NCI-H1930 (cell line): ENCODE results near the gene C22orf39.

Source experiments
- DNase-seq, 2 experiments: peaks; one replicate each; lab custom pipeline; 2025; lab: John Stamatoyannopoulos, UW

The C22orf39 gene

DNA sequence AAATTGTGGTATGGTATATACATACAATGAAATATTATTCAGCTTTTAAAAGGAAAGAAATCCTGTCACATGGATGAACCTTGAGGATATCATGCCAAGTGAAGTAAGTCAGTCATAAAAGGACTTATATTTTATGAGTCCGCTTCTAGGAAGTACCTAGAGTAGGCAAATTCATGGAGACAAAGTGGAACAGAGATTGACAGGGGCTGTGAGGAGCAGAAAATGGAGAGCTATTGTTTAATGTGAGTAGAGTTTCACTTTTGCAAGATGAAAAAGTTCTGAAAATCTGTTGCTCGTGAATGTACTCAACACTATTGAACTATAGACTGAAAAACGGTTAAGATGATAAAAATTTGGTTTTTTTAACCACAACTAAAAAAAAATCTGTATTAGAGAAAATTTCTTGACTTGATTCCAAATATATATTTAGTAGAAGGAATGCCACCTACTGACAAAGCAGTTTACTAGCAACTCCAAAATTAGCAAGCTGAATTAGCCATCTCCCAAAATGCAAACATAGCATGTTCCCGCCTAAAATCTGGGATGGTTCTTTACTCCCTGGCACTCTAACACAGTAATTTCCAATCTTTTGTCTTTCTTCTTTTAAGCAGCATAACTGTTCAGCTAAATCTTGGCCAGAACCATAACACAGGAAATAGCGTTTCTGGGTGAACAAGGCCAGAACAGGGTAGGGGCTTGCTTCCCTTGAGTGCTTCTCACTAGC lies 30.0 kb upstream of the C22orf39 start:
- DNase-seq = no peak

DNA sequence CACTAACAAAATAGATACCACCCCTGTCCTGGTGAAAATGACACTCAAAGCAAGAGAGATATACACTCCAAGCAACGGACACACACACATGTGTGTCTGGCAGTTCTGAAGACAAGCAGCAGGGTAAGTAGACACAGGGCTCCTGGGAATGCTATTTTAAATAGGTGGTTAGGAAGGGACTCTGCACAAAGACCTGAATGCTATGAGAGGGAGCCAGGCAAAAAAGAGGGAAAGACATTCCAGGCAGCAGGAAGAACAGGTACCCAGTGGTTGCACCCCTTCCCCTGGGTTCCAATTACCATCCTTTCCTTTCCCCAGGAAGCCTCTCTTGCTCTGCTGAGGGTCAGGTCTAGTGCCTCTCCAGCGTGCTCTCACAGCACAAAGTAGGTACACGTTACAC lies 28.5 kb upstream of the C22orf39 start:
- no peak for DNase-seq

DNA sequence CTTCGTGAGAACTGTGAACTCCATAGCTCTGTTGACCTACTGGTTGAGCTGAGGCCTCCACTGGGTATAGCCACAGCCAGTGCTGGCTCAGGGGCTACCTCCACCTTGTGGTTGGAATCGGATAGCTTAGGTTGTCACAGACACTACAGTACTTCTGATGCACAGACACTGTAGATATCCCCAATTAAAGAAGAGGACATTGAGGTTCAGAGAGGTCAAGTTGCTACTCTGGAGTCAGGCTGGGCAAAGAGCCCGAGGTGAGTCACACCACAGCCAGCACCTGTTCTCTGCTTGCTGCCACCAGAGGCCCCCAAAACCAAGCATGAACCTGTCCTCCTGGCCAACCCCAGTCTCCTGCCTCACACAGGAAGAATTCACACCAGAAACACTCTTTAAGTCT lies 26.1 kb upstream of the C22orf39 start:
- no peak for DNase-seq

DNA sequence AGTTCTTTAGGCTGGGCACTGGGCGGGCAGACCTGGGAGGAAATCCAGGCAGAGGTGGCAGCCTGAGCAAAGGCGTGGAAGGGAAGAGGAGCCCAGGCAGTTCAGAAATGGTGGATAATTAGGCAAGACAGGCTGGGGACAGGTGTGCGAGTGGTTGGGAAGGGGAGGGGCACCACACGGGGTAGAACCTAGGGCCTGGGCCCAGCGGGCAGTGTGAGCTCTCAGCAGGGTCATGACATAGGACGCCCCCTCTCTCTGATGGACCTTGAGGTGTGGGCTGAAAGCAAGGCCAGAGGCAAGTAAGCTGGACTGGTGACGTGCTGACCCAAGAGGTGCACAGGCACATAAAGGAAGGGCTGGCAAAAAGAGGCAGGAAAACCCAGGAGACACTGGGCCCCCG lies 24.7 kb upstream of the C22orf39 start:
- DNase-seq = no peak

DNA sequence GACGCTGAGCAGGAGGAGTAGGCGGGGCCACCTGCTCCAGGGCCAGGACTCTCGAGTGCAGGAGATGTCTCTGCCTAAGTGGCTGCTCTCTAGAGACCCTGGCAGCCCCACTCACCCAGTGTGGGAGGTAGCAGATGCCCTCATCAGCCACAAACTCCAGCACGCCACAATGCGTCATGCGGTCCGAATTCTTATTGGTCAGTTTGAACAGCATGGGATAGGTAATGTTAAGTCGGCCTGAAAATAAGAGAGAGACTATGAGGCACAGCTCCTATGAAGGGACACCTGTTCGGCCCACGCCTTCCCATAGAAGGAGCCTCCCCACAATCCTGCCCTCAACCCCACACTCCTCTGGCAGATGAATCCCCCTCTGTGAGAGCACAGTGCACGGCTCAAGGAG lies 24.1 kb upstream of the C22orf39 start:
- no peak for DNase-seq

DNA sequence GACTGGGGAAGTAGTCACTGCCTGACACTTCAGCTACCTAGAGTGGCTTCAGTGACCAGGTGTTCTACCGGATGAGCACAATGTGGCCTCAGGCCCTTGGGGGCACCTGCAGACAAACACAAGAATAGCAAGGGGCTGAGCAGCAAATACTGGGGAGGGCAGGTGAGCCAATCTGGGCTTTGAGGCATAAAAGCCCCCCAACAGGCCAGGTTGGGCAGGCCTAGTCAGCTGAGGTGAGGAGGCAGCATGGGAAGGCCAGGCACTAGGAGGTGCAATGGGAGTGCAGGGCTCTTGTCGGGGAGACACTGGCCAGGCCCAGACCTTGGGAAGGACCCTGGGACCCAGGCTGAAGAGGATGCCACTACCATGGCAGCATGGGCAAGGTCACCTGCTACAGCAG lies 22.5 kb upstream of the C22orf39 start:
- no peak for DNase-seq

DNA sequence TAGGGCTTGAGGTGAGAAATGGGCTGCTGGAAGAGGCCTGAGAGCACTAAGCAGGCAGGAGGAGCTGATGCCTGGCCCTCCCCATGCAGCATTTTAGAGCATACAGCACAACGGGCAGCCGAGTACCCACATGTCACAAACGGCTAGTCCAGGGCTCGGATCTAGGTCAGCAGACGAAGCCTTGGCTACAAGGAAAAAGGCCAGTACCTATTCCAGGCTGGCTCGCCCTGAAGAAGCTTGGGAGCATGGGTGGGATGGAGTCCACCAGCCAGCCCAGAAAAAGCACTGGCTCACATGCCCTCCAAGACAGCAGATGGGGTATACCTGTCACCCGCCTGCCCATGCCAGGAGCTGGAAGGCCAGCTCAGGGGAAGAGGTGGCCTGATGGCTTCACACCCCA lies 21.9 kb upstream of the C22orf39 start:
- no peak for DNase-seq

DNA sequence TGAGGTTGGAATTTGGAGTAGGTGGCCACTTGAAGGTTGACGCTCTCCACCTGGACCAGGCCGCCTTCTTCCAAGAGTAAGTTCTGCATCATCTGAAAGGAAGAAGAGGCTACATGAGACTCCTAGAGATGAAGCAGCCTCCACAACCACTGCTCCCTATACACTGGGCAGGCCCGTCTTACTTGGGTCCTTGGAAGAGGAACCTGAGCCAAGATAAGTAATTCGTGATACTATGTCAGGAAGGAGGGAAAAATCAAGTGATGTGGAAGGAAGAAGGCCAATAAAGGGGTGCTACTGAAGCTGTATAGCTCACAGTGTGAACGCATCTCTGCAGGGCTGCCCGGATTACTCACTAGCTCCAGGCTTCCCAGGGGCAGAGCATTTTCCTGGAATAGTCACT lies 20.4 kb upstream of the C22orf39 start:
- no peak for DNase-seq

DNA sequence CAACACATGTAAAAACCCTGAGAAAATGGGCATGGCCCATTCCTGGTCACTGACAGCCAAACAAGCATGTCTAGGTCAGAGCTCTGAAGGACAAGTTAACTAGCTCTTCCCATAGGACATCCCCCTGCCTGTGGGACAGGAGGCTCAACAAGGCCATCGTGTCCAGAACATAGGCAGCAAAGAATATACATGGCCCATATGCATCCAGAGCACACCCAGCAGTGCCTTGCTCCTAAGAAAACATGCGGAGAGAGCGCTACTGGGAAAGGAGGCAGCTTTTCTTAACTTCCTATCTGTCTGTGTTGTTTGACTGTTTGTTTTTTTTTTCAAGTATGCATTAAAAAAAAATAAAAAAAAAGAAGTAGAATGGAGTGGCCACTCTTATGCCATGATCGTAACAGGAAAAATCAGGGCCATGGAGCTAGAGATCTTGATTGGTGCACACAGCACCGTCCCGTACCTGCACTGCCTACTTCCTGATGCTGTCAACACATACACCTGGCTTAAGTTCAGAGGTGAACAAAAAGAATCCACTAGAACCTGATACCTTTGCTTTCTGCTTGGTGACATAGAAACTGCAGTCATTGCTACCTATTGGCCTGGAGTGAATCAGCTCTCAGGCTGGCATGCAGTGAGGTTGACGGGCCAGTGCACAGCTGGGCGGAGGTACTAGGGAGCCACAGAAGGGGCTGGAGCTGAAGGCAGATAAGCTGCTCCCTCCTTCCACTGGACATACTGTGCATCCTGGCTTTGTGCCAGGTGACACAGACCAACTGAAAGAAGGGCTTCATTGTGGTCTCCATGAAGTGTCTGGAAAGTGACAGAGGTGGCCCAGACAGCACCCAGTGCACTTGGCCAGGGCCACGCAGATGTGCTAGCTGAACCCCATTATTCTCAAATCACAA lies 19.6 kb upstream of the C22orf39 start:
- DNase-seq = no peak

DNA sequence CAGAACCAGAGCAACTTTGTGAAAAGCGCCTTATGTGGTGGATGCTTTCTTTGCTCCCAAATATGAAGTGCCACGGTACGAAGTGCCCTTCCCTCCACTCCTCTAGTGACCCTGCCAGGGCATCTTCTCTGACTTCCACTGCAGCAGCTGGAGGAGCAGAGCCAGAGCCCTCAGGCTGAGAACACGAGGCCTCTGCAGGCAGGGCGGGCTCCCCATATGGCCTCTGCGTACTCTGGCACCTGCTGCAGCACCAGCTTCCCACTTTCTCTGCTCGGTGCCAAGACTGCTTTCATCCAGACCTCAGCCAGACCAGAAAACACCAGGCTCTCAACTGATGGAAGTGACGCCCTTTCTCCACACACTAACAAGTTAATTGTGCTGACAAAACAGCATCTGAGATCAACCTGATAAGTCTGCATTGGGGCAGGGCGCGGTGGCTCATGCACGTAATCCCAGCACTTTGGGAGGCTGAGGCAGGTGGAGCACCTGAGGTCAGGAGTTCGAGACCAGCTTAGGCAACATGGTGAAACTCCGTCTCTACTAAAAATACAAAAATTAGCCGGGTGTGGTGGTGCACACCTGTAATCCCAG lies 18.7 kb upstream of the C22orf39 start:
- DNase-seq = no peak

DNA sequence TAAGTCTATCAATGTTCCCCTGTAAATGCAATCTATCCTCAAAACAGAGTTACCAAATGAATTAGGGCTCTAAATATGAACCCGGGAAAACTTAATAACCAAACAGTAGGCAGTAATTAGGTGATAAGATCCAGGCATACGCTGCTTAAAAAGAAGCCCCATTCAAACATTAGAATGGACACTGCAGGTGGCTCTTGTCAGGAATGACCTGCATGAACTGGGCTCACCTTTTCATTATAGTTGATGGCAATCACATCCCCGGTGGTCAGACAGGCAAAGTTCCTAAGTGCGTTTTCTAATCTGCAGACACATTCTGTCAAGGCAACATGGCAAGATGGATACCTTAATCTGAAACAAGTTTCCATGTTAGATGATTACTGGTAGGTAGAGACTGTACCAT lies 17.5 kb upstream of the C22orf39 start:
- DNase-seq = no peak

DNA sequence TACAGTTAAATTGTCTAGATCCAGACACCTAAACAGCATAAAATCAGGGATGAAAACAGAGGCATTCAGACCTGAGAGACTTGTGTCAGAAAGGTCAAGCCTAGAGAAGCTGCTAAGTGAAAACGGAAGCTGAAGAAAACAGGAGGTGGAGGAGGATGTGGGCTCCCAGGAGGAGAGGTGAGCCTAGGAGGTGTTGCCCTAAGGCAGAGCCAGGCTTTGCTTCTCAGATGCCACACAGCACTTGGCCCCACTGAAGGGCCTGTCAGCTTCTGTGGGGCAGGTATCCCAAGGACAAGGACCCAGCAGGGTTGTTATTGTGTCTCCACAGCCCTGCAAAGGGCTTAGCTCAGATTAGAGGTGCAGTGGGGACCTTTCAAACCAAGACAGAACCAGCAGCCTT lies 17.0 kb upstream of the C22orf39 start:
- no peak for DNase-seq

DNA sequence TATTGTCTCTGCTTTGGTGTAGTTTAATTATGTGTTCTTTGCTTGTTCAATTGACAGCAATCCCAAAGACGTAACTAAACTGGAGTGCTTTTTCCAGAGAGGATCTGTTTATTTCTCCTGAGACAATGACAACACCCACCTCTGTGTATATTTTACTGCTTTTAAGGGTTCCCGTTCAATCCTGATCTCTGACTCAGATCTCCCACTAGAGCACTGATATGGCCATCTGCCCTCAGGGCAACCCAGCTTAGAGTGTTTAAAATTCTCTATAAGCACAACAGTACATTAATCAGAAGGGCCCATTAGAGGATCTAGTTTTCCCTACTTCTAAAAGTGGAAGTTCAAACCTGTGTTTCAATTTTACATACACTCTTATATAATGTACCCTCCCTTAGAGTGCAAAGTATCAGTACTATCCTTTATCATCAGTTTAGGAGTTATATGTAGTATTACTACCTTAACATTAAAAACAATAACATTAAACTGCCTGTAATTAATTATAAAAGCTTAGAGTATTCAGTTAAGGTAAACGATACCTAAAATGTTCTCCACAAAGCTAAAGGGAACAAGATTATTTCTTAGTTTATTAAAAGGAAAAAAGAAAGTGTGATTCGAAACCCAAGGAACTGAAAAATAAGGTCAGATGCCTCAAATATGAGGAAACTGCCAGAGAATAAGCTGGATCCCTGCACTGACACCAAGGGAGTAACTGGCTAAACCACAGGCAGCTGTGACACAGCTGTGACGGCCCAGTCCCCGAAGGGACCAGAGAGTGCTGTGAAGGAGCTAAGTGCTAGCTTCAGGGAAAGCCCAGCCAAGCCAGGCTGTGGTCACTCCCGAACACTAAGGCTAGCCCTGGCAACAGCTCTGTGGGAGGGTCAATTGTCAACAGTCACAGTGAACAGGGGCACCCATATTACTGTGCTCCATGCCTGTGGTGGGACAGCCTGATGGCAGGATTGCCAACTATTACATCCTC lies 16.3 kb upstream of the C22orf39 start:
- DNase-seq = no peak

DNA sequence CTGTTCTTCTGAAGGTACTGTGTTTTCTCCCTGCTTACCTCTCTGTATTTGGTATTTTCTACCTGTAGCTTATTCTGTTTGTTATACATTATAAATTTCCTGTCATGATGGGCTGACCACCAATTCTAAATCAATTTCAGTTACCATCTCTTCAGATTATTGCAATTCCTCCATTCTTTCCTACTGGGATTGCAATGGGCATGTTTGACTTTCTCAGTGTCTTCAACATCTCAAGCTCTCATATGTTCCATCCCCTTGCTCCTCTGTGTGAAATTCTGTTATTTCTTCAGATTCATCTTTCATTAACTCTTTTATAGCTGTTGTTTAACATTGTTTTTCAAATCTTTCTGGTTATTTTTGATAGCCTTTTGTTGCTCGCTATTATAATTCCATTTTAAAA lies 15.5 kb upstream of the C22orf39 start:
- no peak for DNase-seq

DNA sequence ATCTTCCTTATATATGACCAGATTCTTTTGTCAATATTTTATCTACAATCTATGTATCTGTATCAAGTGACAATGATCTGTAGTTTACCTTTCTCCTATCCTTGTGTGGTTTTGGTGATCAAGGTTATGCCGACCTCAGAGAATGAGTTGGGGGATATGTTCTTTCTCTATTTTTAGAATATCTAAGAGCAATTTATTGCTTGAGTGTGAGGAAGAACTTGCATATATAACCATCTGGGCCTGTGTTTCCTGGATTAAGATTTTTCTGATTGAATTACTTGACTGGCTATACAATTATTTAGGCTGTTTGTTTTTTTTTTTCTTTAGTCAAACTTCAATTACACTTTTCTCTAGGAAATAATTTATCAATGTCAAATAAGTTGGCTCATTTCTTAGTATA lies 14.0 kb upstream of the C22orf39 start:
- DNase-seq = no peak

DNA sequence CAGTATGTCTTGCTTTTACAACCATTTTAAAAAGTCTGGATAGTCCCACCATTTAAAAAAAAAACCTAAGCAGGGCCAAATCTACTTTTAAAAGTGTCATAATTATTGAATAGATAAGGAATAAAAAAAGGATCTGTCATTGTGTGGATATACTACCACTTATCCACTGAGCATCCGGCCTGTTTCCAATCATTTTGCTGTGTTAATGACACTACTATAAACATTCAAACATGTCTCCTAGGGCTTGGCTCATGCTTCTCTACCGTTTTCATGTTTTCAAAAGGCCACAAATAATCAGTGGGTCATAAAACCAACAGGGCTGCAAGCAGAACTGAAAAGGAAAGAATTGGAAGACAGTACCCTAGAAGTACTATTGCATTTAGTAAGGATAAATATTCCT lies 12.5 kb upstream of the C22orf39 start:
- no peak for DNase-seq

DNA sequence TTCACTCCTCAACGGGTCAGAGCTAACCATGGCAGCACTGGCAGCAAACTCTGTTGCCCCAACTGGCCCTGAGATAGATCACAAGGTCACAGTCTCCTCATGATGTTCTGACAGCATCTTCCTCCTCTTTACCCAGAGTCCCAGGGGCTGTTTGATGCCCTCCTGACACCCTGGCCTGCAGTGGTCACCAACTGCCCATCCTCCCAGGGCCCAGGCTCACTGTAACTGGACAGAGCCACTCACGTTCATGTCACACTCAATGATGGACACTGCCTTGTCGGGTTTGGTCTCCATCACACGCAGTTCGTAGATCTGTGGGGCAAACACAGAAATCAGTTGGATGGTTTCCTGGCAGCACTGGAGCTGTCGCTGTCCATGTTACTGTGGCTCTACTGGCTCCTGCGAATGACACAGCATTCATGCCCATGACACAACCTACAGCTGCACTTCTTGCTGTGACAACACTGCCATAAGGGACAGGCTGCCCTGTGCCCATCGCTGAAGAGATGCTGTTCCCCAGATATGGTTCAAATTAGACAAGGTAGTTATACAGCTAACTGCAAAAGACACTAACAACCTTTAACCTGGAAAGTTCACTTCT lies 10.4 kb upstream of the C22orf39 start:
- no peak for DNase-seq

DNA sequence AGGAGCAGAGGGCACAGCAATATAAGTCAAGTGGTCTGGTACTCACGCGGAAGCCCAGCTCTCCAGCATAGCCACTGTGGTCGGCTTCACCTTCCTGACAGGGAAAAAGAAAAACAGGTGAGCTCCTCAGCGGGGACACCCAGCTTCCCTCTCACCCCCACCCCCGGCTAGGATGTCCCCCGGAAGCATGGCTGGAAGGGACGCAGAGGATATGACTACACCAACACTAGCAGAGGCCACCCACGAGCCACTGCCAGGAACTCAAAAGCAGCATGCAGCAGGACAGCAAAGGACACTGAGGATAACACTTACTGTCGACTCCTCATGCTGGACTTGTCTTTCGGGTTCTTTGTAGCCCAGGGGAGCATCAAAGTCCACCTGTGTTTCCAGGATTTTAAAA lies 9.0 kb upstream of the C22orf39 start:
- no peak for DNase-seq

DNA sequence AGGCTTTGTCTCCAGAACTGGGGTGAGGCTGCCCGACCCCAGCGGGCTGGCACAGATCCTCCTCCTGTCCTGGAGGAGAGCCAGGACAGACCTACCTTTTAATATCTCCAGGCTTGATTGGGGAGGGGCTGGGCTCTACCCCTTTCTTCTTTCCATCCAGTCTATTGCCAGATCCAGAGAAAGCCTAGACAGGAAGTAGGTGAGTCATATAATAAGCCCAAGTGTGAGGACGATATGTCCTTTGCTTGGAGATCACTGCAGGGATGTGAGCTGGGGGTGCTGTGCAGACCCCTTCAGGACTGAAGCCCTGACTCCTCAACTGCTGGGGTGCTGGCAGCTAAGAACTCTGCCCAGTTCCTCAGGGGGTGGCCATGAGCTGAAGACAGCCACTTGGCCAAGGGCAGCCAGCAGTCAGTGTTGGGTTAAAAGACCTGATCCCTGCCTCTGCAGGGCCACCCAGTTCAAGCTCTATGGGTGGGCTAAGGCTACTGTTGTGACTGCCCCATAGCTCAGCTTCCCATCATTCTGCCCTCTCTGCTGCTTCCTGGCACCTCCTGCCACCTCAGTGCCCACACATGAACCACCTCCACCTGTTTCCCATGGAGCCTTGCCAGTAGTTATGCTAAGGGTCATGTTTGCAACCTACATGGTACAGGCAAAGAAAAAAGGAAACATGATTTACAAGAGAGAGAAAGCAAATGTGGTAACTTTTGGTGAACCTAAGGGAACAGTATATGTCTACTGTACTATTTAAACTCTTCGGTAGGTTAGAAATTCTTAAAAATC lies 8.3 kb upstream of the C22orf39 start:
- DNase-seq = no peak

DNA sequence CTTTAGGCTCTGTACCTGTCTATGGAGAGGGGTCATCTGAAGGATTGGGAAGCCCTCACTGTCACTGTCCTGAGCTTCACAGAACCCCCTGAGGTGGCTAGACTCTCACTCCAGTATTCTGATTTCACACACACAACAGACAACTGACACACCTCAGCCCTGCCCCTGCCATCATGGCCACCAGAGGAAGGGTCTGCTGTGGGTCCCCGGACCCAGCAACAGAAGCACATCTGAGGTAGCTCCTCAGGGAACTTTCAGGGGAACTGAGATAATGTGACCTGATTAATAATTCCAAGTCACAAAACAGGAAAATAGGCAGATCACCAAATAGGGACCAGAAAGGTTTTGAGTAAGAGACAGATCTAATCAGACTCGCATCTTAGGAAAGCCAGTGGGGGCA lies 7.5 kb upstream of the C22orf39 start:
- DNase-seq = no peak

DNA sequence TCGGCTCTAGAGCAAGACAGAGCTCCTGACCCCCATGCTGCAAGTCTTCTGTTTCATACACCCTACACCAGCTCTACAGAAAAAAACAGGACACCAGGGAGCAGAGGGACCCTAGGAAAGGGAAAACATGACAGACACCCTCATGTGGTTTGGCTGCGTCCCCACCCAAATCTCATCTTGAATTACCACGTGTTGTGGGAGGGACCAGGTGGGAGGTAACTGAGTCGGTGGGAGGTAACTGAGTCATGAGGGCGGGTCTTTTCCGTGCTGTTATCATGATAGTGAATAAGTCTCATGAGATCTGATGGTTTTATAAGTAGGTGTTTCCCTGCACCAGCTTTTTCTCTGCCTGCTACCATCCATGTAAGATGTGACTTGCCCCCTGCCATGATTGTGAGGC lies 6.6 kb upstream of the C22orf39 start:
- no peak for DNase-seq
